HK-2 (cell line): ENCODE measurements around the gene USP5.
"Not testable (repeated sequence)": the region's sequence is repeated elsewhere in the genome, so short reads cannot be mapped to it uniquely, and the experiment has no call there.

Experiments
- DNase-seq: peaks from one replicate; pipeline ENCODE4 v3.0.0-alpha.2; 2018; ENCODE audit not compliant: unreplicated experiment

Gene USP5

GRCh38 chr12:6886206-6886999, 34.5 kb downstream of the USP5 start:
- DNase-seq, result not testable (repeated sequence)

- no peak for DNase-seq
These were observed 35.5 kb downstream of the USP5 start for GRCh38 chr12:6887460-6887859.

- DNase-seq, result no peak
These were observed 36.4 kb downstream of the USP5 start for GRCh38 chr12:6888360-6888759.

GRCh38 chr12:6888794-6889193, 36.8 kb downstream of the USP5 start:
- DNase-seq, result not testable (repeated sequence)

GRCh38 chr12:6889775-6890573, 38.0 kb downstream of the USP5 start:
- DNase-seq, result not testable (repeated sequence)

- peak; percentile 99 for DNase-seq
These were observed 39.1 kb downstream of the USP5 start for GRCh38 chr12:6890789-6891645.

GRCh38 chr12:6891646-6892001, 39.7 kb downstream of the USP5 start:
- DNase-seq, result no peak

GRCh38 chr12:6892683-6893082, 40.7 kb downstream of the USP5 start:
- not testable (repeated sequence) for DNase-seq

- DNase-seq, result no peak
These were observed 42.4 kb downstream of the USP5 start for GRCh38 chr12:6894321-6894720.

- no peak for DNase-seq
These were observed 45.0 kb downstream of the USP5 start for GRCh38 chr12:6896846-6897435.

GRCh38 chr12:6899427-6899826, 47.5 kb downstream of the USP5 start:
- no peak for DNase-seq

- no peak for DNase-seq
These were observed 48.0 kb downstream of the USP5 start for GRCh38 chr12:6899837-6900519.

- no peak for DNase-seq
These were observed 50.5 kb downstream of the USP5 start for GRCh38 chr12:6902448-6902847.

- DNase-seq, result no peak
These were observed 51.8 kb downstream of the USP5 start for GRCh38 chr12:6903722-6904121.

GRCh38 chr12:6904280-6905276, 52.6 kb downstream of the USP5 start, which contains the start of gene LRRC23:
Gene LRRC23, plus strand, starts transcription at chr12:6904822. Its CDS starts 812 bp downstream, at chr12:6905634.
- peak; percentile 97 for DNase-seq

GRCh38 chr12:6905414-6906040, 53.6 kb downstream of the USP5 start:
- DNase-seq, result no peak

GRCh38 chr12:6908141-6908540, 56.2 kb downstream of the USP5 start:
- DNase-seq, result not testable (repeated sequence)

- DNase-seq, result no peak
These were observed 57.6 kb downstream of the USP5 start for GRCh38 chr12:6909421-6910145.
